ENCODE results near the gene MKRN3.

Gene MKRN3

GRCh38 chr15:23524816-23525215, 40.7 kb upstream of the MKRN3 start:
- H3K9ac ChIP-seq (ENCODE audit: low read length), result no peak overlapping the region
- no peaks in the 10 kb centered on the region for H3K9me2 ChIP-seq (replicated peaks; ENCODE audit: insufficient read depth, low read length)
- no peak overlapping the region for H3K27ac ChIP-seq (ENCODE audit: low read depth, low read length)
- no peaks in the 10 kb centered on the region for H3F3A ChIP-seq (ENCODE audit: insufficient read depth)
- H4K20me1 ChIP-seq (ENCODE audit: low read depth, low read length), result no peaks in the 10 kb centered on the region
- H3K4me2 ChIP-seq (ENCODE audit: low read depth, low read length, poor library complexity, severe bottlenecking), result no peak overlapping the region
- H3K9me3 ChIP-seq (ENCODE audit: insufficient read depth, low read length), result no peaks in the 10 kb centered on the region
- no peak overlapping the region for H3K4me3 ChIP-seq (ENCODE audit: insufficient read depth, low read length, poor library complexity, severe bottlenecking)
- TF ChIP-seq EZH2phosphoT487 (conservative IDR thresholded peaks at IDR 0.05; ENCODE audit: low read length) (no peak), CTCF (IDR thresholded peaks at IDR 0.05; ENCODE audit: insufficient read depth, low read length, poor library complexity, severe bottlenecking) (no peak)
- no peak overlapping the region for H2AFZ ChIP-seq (ENCODE audit: low read depth, low read length, severe bottlenecking)
- no peaks in the 10 kb centered on the region for H3K79me2 ChIP-seq (ENCODE audit: insufficient read depth, low read length)
- no peaks in the 10 kb centered on the region for H3K27me3 ChIP-seq (ENCODE audit: low read length)
- H3K36me3 ChIP-seq (ENCODE audit: low read length), result no peaks in the 10 kb centered on the region

- no peak overlapping the region for H3K4me2 ChIP-seq (ENCODE audit: low read depth, low read length, poor library complexity, severe bottlenecking)
- H3K36me3 ChIP-seq (ENCODE audit: low read length), result no peaks in the 10 kb centered on the region
- TF ChIP-seq CTCF (IDR thresholded peaks at IDR 0.05; ENCODE audit: insufficient read depth, low read length, poor library complexity, severe bottlenecking) (no peak), EZH2phosphoT487 (conservative IDR thresholded peaks at IDR 0.05; ENCODE audit: low read length) (no peak)
- no peaks in the 10 kb centered on the region for H3K27me3 ChIP-seq (ENCODE audit: low read length)
- H3K4me3 ChIP-seq (ENCODE audit: insufficient read depth, low read length, poor library complexity, severe bottlenecking), result no peak overlapping the region
- no peak overlapping the region for H2AFZ ChIP-seq (ENCODE audit: low read depth, low read length, severe bottlenecking)
- no peaks in the 10 kb centered on the region for H3K79me2 ChIP-seq (ENCODE audit: insufficient read depth, low read length)
- H3K9me2 ChIP-seq (replicated peaks; ENCODE audit: insufficient read depth, low read length), result no peaks in the 10 kb centered on the region
- H3K27ac ChIP-seq (ENCODE audit: low read depth, low read length), result no peak overlapping the region
- no peaks in the 10 kb centered on the region for H3F3A ChIP-seq (ENCODE audit: insufficient read depth)
- no peak overlapping the region for H3K9ac ChIP-seq (ENCODE audit: low read length)
- H3K9me3 ChIP-seq (ENCODE audit: insufficient read depth, low read length), result no peaks in the 10 kb centered on the region
- H4K20me1 ChIP-seq (ENCODE audit: low read depth, low read length), result no peaks in the 10 kb centered on the region
Measured at GRCh38 chr15:23529891-23530290, 35.6 kb upstream of the MKRN3 start.

GRCh38 chr15:23532024-23532423, 33.5 kb upstream of the MKRN3 start:
- H3K9ac ChIP-seq (ENCODE audit: low read length), result no peak overlapping the region
- H3K9me2 ChIP-seq (replicated peaks; ENCODE audit: insufficient read depth, low read length), result no peaks in the 10 kb centered on the region
- no peaks in the 10 kb centered on the region for H4K20me1 ChIP-seq (ENCODE audit: low read depth, low read length)
- H3K79me2 ChIP-seq (ENCODE audit: insufficient read depth, low read length), result no peaks in the 10 kb centered on the region
- no peaks in the 10 kb centered on the region for H3F3A ChIP-seq (ENCODE audit: insufficient read depth)
- H3K4me3 ChIP-seq (ENCODE audit: insufficient read depth, low read length, poor library complexity, severe bottlenecking), result no peak overlapping the region
- H3K27me3 ChIP-seq (ENCODE audit: low read length), result no peaks in the 10 kb centered on the region
- no peaks in the 10 kb centered on the region for H3K9me3 ChIP-seq (ENCODE audit: insufficient read depth, low read length)
- no peak overlapping the region for H3K4me2 ChIP-seq (ENCODE audit: low read depth, low read length, poor library complexity, severe bottlenecking)
- no peak overlapping the region for H2AFZ ChIP-seq (ENCODE audit: low read depth, low read length, severe bottlenecking)
- H3K36me3 ChIP-seq (ENCODE audit: low read length), result no peaks in the 10 kb centered on the region
- H3K27ac ChIP-seq (ENCODE audit: low read depth, low read length), result no peak overlapping the region
- TF ChIP-seq EZH2phosphoT487 (conservative IDR thresholded peaks at IDR 0.05; ENCODE audit: low read length) (no peak), CTCF (IDR thresholded peaks at IDR 0.05; ENCODE audit: insufficient read depth, low read length, poor library complexity, severe bottlenecking) (no peak)

Data from SU-DHL-6 (cell line).